ENCODE data around the gene MAG. TPM values are rescaled to one million over a fixed set of nuclear protein-coding genes. Genes with fewer than 3 reads are reported as not detected.

Gene MAG
- total and polyA plus RNA-seq, 2 donors (not counting 1 experiment from before 2014, with no cell fraction given): 0.50 TPM; not detected in 1

DNA sequence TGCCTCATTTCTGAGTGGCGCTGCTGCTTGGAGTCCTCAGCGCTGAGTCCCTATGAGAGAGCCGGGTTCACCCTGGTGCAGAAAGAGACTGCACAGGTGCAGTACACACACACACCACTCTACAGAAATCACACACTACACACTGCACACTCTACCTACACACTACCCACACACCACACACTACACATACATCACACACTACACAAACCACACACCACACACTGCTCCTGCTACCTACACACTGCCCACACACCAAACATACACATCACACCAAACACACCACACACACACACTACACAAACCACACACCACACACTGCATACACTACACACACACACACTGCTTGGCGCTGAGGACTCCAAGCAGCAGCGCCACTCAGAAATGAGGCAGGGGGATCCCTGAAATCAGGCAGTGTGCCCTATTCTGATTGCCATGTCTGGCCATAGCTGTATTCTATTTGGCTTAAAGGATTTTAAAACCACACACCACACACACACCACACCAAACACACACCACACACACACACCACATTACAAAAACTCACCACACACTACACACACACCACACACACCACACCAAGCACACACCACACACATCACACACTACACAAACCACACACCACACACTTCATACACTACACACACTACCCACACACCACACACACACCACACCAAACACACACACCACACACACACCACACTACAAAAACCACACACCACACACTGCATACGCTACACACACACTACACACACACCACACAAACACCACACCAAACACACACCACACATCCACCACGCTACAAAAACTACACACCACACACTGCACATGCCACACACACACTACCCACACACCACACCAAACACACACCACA, 4.9 kb downstream of the MAG start:
- Histone ChIP-seq H2AFZ (ENCODE audit: low read length) (no peak overlapping the region), H3K4me3 (replicated peaks in 1 of 4; ENCODE audit: control extremely low read depth in 1 of 4, insufficient read depth in 1 of 4, low read depth in 3 of 4, low read length in 4 of 4) (no peak overlapping the region)
- no peak for DNase-seq (ENCODE audit: low read depth in 2 of 2)

DNA sequence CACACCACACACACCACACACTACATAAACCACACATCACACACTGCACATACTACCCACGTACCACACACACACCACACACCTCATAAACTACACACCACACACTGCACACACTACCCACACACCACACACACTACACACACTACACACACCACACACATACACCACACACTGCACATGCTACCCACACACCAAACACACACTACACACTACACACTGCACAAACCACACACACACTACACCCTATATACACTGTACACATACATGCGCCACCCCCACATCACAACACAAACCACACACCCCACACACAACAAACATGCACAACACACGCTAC, 5.5 kb downstream of the MAG start:
- Histone ChIP-seq H3K36me3 (ENCODE audit: control insufficient read depth, insufficient read depth, low read length) (no peaks in the 10 kb centered on the region), H3K4me3 (replicated peaks in 1 of 4; ENCODE audit: control extremely low read depth in 1 of 4, insufficient read depth in 1 of 4, low read depth in 3 of 4, low read length in 4 of 4) (no peak overlapping the region), H4K20me1 (ENCODE audit: control insufficient read depth, extremely low read depth, insufficient read depth, low read length) (no peaks in the 10 kb centered on the region), H3K4me2 (ENCODE audit: extremely low read depth, insufficient read depth, low read length) (no peak overlapping the region), H3K9ac (ENCODE audit: insufficient read depth, low read length) (no peak overlapping the region), H3K27ac (ENCODE audit: insufficient read depth, low read length) (no peak overlapping the region), H3K4me1 (ENCODE audit: control insufficient read depth, extremely low read depth, insufficient read depth, low read length) (no peaks in the 10 kb centered on the region), H2AFZ (ENCODE audit: low read length) (no peak overlapping the region), H3K79me2 (ENCODE audit: control insufficient read depth, insufficient read depth, low read length) (no peaks in the 10 kb centered on the region), H3K27me3 (ENCODE audit: control insufficient read depth, insufficient read depth, low read length) (peaks cover 7% of the 10 kb centered on the region), H3K9me3 (ENCODE audit: control insufficient read depth, insufficient read depth, low read depth, low read length) (no peaks in the 10 kb centered on the region)
- TF ChIP-seq, protein P1, sequence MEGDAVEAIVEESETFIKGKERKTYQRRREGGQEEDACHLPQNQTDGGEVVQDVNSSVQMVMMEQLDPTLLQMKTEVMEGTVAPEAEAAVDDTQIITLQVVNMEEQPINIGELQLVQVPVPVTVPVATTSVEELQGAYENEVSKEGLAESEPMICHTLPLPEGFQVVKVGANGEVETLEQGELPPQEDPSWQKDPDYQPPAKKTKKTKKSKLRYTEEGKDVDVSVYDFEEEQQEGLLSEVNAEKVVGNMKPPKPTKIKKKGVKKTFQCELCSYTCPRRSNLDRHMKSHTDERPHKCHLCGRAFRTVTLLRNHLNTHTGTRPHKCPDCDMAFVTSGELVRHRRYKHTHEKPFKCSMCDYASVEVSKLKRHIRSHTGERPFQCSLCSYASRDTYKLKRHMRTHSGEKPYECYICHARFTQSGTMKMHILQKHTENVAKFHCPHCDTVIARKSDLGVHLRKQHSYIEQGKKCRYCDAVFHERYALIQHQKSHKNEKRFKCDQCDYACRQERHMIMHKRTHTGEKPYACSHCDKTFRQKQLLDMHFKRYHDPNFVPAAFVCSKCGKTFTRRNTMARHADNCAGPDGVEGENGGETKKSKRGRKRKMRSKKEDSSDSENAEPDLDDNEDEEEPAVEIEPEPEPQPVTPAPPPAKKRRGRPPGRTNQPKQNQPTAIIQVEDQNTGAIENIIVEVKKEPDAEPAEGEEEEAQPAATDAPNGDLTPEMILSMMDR (conservative IDR thresholded peaks at IDR 0.05 in 1 of 2, IDR thresholded peaks at IDR 0.05 in 1 of 2; ENCODE audit: low read depth in 1 of 2, low read length in 2 of 2): no peak
- TF ChIP-seq EZH2 (IDR thresholded peaks at IDR 0.05; ENCODE audit: low read length, missing control alignments): no peak
- DNase-seq (ENCODE audit: low read depth in 2 of 2): no peak

More for the DNA sequence above, 4.9 kb downstream of the MAG start:
- H3K9ac ChIP-seq (ENCODE audit: insufficient read depth, low read length): no peak overlapping the region
- peaks cover 7% of the 10 kb centered on the region for H3K27me3 ChIP-seq (ENCODE audit: control insufficient read depth, insufficient read depth, low read length)
- no peaks in the 10 kb centered on the region for H3K9me3 ChIP-seq (ENCODE audit: control insufficient read depth, insufficient read depth, low read depth, low read length)
- H3K36me3 ChIP-seq (ENCODE audit: control insufficient read depth, insufficient read depth, low read length): no peaks in the 10 kb centered on the region
- no peak for TF ChIP-seq EZH2 (IDR thresholded peaks at IDR 0.05; ENCODE audit: low read length, missing control alignments)
- TF ChIP-seq, protein P1 (conservative IDR thresholded peaks at IDR 0.05 in 1 of 2, IDR thresholded peaks at IDR 0.05 in 1 of 2; ENCODE audit: low read depth in 1 of 2, low read length in 2 of 2): no peak
- H4K20me1 ChIP-seq (ENCODE audit: control insufficient read depth, extremely low read depth, insufficient read depth, low read length): no peaks in the 10 kb centered on the region
- H3K79me2 ChIP-seq (ENCODE audit: control insufficient read depth, insufficient read depth, low read length): no peaks in the 10 kb centered on the region
- no peak overlapping the region for H3K4me2 ChIP-seq (ENCODE audit: extremely low read depth, insufficient read depth, low read length)
- no peak overlapping the region for H3K27ac ChIP-seq (ENCODE audit: insufficient read depth, low read length)
- H3K4me1 ChIP-seq (ENCODE audit: control insufficient read depth, extremely low read depth, insufficient read depth, low read length): no peaks in the 10 kb centered on the region

DNA sequence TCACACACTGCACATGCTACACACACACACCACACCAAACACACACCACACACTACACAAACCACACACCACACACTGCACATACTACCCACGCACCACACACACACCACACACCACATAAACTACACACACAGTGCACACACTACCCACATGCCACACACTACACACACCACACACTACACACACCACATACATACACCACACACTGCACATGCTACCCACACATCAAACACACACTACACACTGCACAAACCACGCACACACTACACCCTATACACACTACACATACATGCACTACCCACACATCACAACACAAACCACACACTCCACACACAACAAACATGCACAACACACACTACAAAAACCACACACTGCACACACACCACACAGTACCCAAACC, 6.0 kb downstream of the MAG start:
- no peak overlapping the region for H3K27ac ChIP-seq (ENCODE audit: insufficient read depth, low read length)
- no peaks in the 10 kb centered on the region for H4K20me1 ChIP-seq (ENCODE audit: control insufficient read depth, extremely low read depth, insufficient read depth, low read length)
- H3K27me3 ChIP-seq (ENCODE audit: control insufficient read depth, insufficient read depth, low read length): peaks cover 6% of the 10 kb centered on the region
- TF ChIP-seq, protein P1 (conservative IDR thresholded peaks at IDR 0.05 in 1 of 2, IDR thresholded peaks at IDR 0.05 in 1 of 2; ENCODE audit: low read depth in 1 of 2, low read length in 2 of 2): no peak
- no peak for TF ChIP-seq EZH2 (IDR thresholded peaks at IDR 0.05; ENCODE audit: low read length, missing control alignments)
- no peaks in the 10 kb centered on the region for H3K4me1 ChIP-seq (ENCODE audit: control insufficient read depth, extremely low read depth, insufficient read depth, low read length)
- H3K9ac ChIP-seq (ENCODE audit: insufficient read depth, low read length): no peak overlapping the region
- H3K36me3 ChIP-seq (ENCODE audit: control insufficient read depth, insufficient read depth, low read length): no peaks in the 10 kb centered on the region
- H3K4me2 ChIP-seq (ENCODE audit: extremely low read depth, insufficient read depth, low read length): no peak overlapping the region
- H3K4me3 ChIP-seq (replicated peaks in 1 of 4; ENCODE audit: control extremely low read depth in 1 of 4, insufficient read depth in 1 of 4, low read depth in 3 of 4, low read length in 4 of 4): no peak overlapping the region
- no peaks in the 10 kb centered on the region for H3K79me2 ChIP-seq (ENCODE audit: control insufficient read depth, insufficient read depth, low read length)
- H2AFZ ChIP-seq (ENCODE audit: low read length): no peak overlapping the region
- H3K9me3 ChIP-seq (ENCODE audit: control insufficient read depth, insufficient read depth, low read depth, low read length): no peaks in the 10 kb centered on the region
- no peak for DNase-seq (ENCODE audit: low read depth in 2 of 2)

Measured in fibroblast of lung (primary cell).